Renal pelvis (tissue), 12 donors: Measurements from ENCODE around the gene SLC26A4. TPM values are rescaled to one million over a fixed set of nuclear protein-coding genes. Genes with fewer than 3 reads are reported as not detected.
"Not testable (repeated sequence)": the region's sequence is repeated elsewhere in the genome, so short reads cannot be mapped to it uniquely, and the experiment has no call there.

ENCODE experiments used
- DNase-seq: peaks from one replicate; pipeline ENCODE4 v3.0.0-alpha.2; 2013
- long read RNA-seq, 16 experiments: transcript quantifications; one replicate each; lab custom pipeline, GENCODE V29; 2026
- polyA plus RNA-seq, 3 donors: library from polyadenylated mRNA; unstranded; fragments of 120-200 nt; gene quantifications; one replicate each; pipeline ENCODE4 v1.2.1, GENCODE V29; 2013; ENCODE audit not compliant: insufficient read length in 3 of 3

SLC26A4 gene
- 1 to 10 TPM; 1.4 to 2.8 (median 2.3) TPM for polyA plus RNA-seq
- long read RNA-seq, donor 1, full-length matches to known transcripts, result 2 of 2 reads
- long read RNA-seq, donor 1, partial matches to known transcripts, result 0 of 2 reads
- long read RNA-seq, donor 1, other reads (novel, unspliced or antisense), result 0 of 2 reads
- long read RNA-seq, donor 2, result 0 reads
- long read RNA-seq, donor 3, result 0 reads
- long read RNA-seq, donor 4, full-length matches to known transcripts, result 1 of 1 reads
- long read RNA-seq, donor 4, partial matches to known transcripts, result 0 of 1 reads
- long read RNA-seq, donor 4, other reads (novel, unspliced or antisense), result 0 of 1 reads
- long read RNA-seq, donor 5, result 0 reads
- long read RNA-seq, donor 6, result 0 reads
- long read RNA-seq, donor 7, result 0 reads
- long read RNA-seq, donor 8, result 0 reads
- long read RNA-seq, donor 9, result 0 reads
- long read RNA-seq, donor 10, result 0 reads
- long read RNA-seq, donor 11, result 0 reads
- long read RNA-seq, donor 12, result 0 reads
- long read RNA-seq, donor 13, result 0 reads
- long read RNA-seq, donor 14, result 0 reads
- long read RNA-seq, donor 15, full-length matches to known transcripts, result 1 of 1 reads
- long read RNA-seq, donor 15, partial matches to known transcripts, result 0 of 1 reads
- long read RNA-seq, donor 15, other reads (novel, unspliced or antisense), result 0 of 1 reads
- long read RNA-seq, donor 16, result 0 reads

- DNase-seq, result no peak
Observed at GRCh38 chr7:107660381-107661080, at the start of gene SLC26A4. SLC26A4 (plus strand) TSS chr7:107660828; CDS start chr7:107661642, 814 bp downstream.

GRCh38 chr7:107613439-107613838 lies 47.2 kb upstream of the SLC26A4 start:
- DNase-seq, result no peak

- DNase-seq, result no peak
Observed at GRCh38 chr7:107613948-107614347, 46.7 kb upstream of the SLC26A4 start.

GRCh38 chr7:107614425-107614824 lies 46.2 kb upstream of the SLC26A4 start:
- no peak for DNase-seq

GRCh38 chr7:107615910-107616680 lies 44.5 kb upstream of the SLC26A4 start:
- DNase-seq, result no peak

GRCh38 chr7:107622429-107622828 lies 38.2 kb upstream of the SLC26A4 start:
- DNase-seq, result no peak

- no peak for DNase-seq
Observed at GRCh38 chr7:107622894-107623293, 37.7 kb upstream of the SLC26A4 start.

GRCh38 chr7:107627002-107627401 lies 33.6 kb upstream of the SLC26A4 start:
- DNase-seq, result no peak

GRCh38 chr7:107628461-107629064 lies 32.1 kb upstream of the SLC26A4 start:
- no peak for DNase-seq

GRCh38 chr7:107630342-107630741 lies 30.3 kb upstream of the SLC26A4 start:
- no peak for DNase-seq

- no peak for DNase-seq
Observed at GRCh38 chr7:107631588-107632491, 28.8 kb upstream of the SLC26A4 start.

GRCh38 chr7:107632492-107632865 lies 28.1 kb upstream of the SLC26A4 start:
- DNase-seq, result no peak

GRCh38 chr7:107638594-107638993 lies 22.0 kb upstream of the SLC26A4 start:
- no peak for DNase-seq

GRCh38 chr7:107639070-107639469 lies 21.6 kb upstream of the SLC26A4 start:
- DNase-seq, result not testable (repeated sequence)

GRCh38 chr7:107641676-107642075 lies 19.0 kb upstream of the SLC26A4 start:
- no peak for DNase-seq

- DNase-seq, result no peak
Observed at GRCh38 chr7:107642501-107642900, 18.1 kb upstream of the SLC26A4 start.

GRCh38 chr7:107643407-107643806 lies 17.2 kb upstream of the SLC26A4 start:
- DNase-seq, result no peak

GRCh38 chr7:107643938-107644308 lies 16.7 kb upstream of the SLC26A4 start:
- DNase-seq, result no peak

- DNase-seq, result no peak
Observed at GRCh38 chr7:107644309-107644974, 16.2 kb upstream of the SLC26A4 start.

GRCh38 chr7:107652642-107653041 lies 8.0 kb upstream of the SLC26A4 start:
- no peak for DNase-seq
